GM12878 (cell line): Measurements from ENCODE around the gene RBM18. TPM values are rescaled to one million over a fixed set of nuclear protein-coding genes. Genes with fewer than 3 reads are reported as not detected.

ENCODE experiments used
- ATAC-seq: fragments of 200-7000 bp; cut with Tn5 transposase; 3 replicates; pipeline ENCODE4 v1.9.1; 2020; ENCODE audit warnings: mild to moderate bottlenecking, moderate library complexity
- BruUV-seq: library from RNA; stranded (reverse); fragments of 400-500 nt; replicated peaks from 2 replicates; lab custom pipeline; 2021; lab: Mats Ljungman, UMichigan
- CTCF ChIA-PET: fragments of 300-600 bp; sonication (Branson Sonifier 250); formaldehyde crosslinking; extraction: SDS; loops from one replicate; lab custom pipeline; 2021; ENCODE audit warnings: inconsistent platforms; lab: Yijun Ruan, JAX
- POLR2A ChIA-PET: fragments of 350-600 bp; formaldehyde crosslinking; extraction: SDS; loops from one replicate; lab custom pipeline; 2021; ENCODE audit warnings: inconsistent platforms; lab: Charles Lee
- RAD21 ChIA-PET: fragments of 300-600 bp; sonication (Branson Sonifier 250); formaldehyde crosslinking; loops from one replicate; lab custom pipeline; 2023; ENCODE audit warnings: antibody characterized with exemption; ENCODE audit not compliant: unreplicated experiment; lab: Charles Lee
- SMC1A ChIA-PET: fragments of 300-600 bp; sonication (Branson Sonifier 250); formaldehyde crosslinking; loops from one replicate; lab custom pipeline; 2023; ENCODE audit not compliant: unreplicated experiment, uncharacterized antibody; lab: Charles Lee
- DNase-seq: peaks from one replicate; pipeline ENCODE4 v3.0.0-alpha.2; 2011; ENCODE audit warnings: low read depth, low spot score
- FAIRE-seq: peaks from 3 replicates; lab custom pipeline; 2011; peaks lifted over from hg19 to GRCh38; lab: Jason Lieb, UNC
- H2AFZ ChIP-seq: 2 replicates; pipeline ENCODE4 v1.6.0; 2011; ENCODE audit warnings: low read depth, low read length, control low read depth; ENCODE audit not compliant: control insufficient read depth
- H3K27ac ChIP-seq: 2 replicates; pipeline ENCODE4 v1.5.1; 2011; ENCODE audit warnings: control low read depth; ENCODE audit not compliant: control insufficient read depth, insufficient read depth
- H3K27me3 ChIP-seq, 2 experiments: replicated peaks in 1 of 2; 2 replicates each; pipeline versions ENCODE4 v1.6.0 to v1.6.1; 2011; ENCODE audit warnings: low read length in 1 of 2; ENCODE audit not compliant: control insufficient read depth in 2 of 2, insufficient read depth in 2 of 2
- H3K36me3 ChIP-seq, 2 experiments: 2 replicates each; pipeline ENCODE4 v1.5.1; 2011; ENCODE audit warnings: low read length in 1 of 2; ENCODE audit not compliant: control insufficient read depth in 2 of 2, insufficient read depth in 2 of 2
- H3K4me1 ChIP-seq: 2 replicates; pipeline ENCODE4 v1.6.1; 2011; ENCODE audit warnings: mild to moderate bottlenecking, low read length, moderate library complexity, mixed read lengths; ENCODE audit not compliant: control insufficient read depth, insufficient read depth
- H3K4me2 ChIP-seq: 2 replicates; pipeline ENCODE4 v1.6.0; 2011; ENCODE audit warnings: control low read depth; ENCODE audit not compliant: control insufficient read depth, insufficient read depth
- H3K4me3 ChIP-seq: fragments of 200-600 bp; sonication (generic); 2 replicates; pipeline ENCODE4 v1.5.1; 2016
- H3K79me2 ChIP-seq: 2 replicates; pipeline ENCODE4 v1.6.0; 2011; ENCODE audit warnings: low read length; ENCODE audit not compliant: control insufficient read depth, insufficient read depth
- H3K9ac ChIP-seq: 2 replicates; pipeline ENCODE4 v1.8.0; 2011; ENCODE audit warnings: low read length, control low read depth, mixed read lengths; ENCODE audit not compliant: control insufficient read depth, insufficient read depth
- H3K9me3 ChIP-seq: replicated peaks from 3 replicates; pipeline ENCODE4 v1.5.1; 2011; ENCODE audit warnings: mild to moderate bottlenecking, low read length; ENCODE audit not compliant: control insufficient read depth, insufficient read depth
- H4K20me1 ChIP-seq: 2 replicates; pipeline ENCODE4 v1.6.0; 2011; ENCODE audit not compliant: control insufficient read depth, insufficient read depth
- CREB1 ChIP-seq: IDR thresholded peaks from 2 replicates; pipeline ENCODE4 v1.6.1; 2012; ENCODE audit warnings: low read depth, mild to moderate bottlenecking, inconsistent platforms
- LARP7 ChIP-seq: fragments of 450-650 bp; IDR thresholded peaks from 2 replicates; pipeline ENCODE4 v1.6.1; 2017; ENCODE audit warnings: mild to moderate bottlenecking
- RELA ChIP-seq: fragments of 450-650 bp; IDR thresholded peaks from 2 replicates; pipeline ENCODE4 v1.8.0; 2014; ENCODE audit warnings: borderline replicate concordance; ENCODE audit not compliant: partially characterized antibody
- SUPT20H ChIP-seq: IDR thresholded peaks from 2 replicates; pipeline ENCODE4 v1.6.1; 2011; ENCODE audit warnings: low read depth, mild to moderate bottlenecking, low read length, moderate library complexity, borderline replicate concordance; ENCODE audit not compliant: control insufficient read depth
- ZBED1 ChIP-seq: IDR thresholded peaks from 2 replicates; pipeline ENCODE4 v1.6.1; 2016; ENCODE audit warnings: borderline replicate concordance
- WGBS: methylation state at CpG from one replicate; pipeline ENCODE4 v1.1.6; 2016; ENCODE audit warnings: low lambda C conversion rate; ENCODE audit not compliant: insufficient replicate concordance, insufficient coverage; ENCODE audit errors: missing lambda C conversion rate; 5-methylcytosine and 5-hydroxymethylcytosine counted together
- in situ Hi-C: fragments of 300-500 bp; cut with MboI; formaldehyde crosslinking; loops from 9 replicates; pipeline ENCODE4 v1.14.3; 2018; ENCODE audit warnings: mixed read lengths
- intact Hi-C: fragments of 100-400 bp; cut with micrococcal nuclease; formaldehyde crosslinking; loops from one replicate; pipeline ENCODE4 v1.14.2; 2022; ENCODE audit not compliant: unreplicated experiment
- polyA plus RNA-seq, 11 experiments: library from polyadenylated mRNA; depleted of rRNA in 4 of 11; unstranded in 6 of 11; stranded (reverse) in 5 of 11; fragments of >200 nt; fragmentation: Nextera tagmentation in 4 of 11; fragmentation: Illumina TruSeq in 1 of 11; extraction: Ambion mirVana in 4 of 11; extraction: Trizol in 1 of 11; gene quantifications; 1 replicate in 1 of 11; 2 replicates in 10 of 11; pipeline versions ENCODE4 v1.2.1 to v1.2.3, GENCODE V29; 2011 to 2016; ENCODE audit warnings: inconsistent platforms in 2 of 11, missing spikeins in 2 of 11, low read depth in 1 of 11
- total RNA-seq, 4 experiments: library from RNA; depleted of rRNA in 3 of 4; stranded (reverse); fragments of >200 nt in 3 of 4; fragmentation: Illumina TruSeq in 1 of 4; extraction: Trizol in 1 of 4; gene quantifications; 2 replicates each; pipeline versions ENCODE4 v1.2.1 to v1.2.3, GENCODE V29; 2013 to 2021
- TF ChIP-seq, protein P1 (sequence below): fragments of 450-650 bp; IDR thresholded peaks from 2 replicates; pipeline ENCODE4 v1.6.1; 2016; ENCODE audit warnings: mild to moderate bottlenecking
- TF ChIP-seq, protein P2 (sequence below): fragments of 450-650 bp; IDR thresholded peaks from 2 replicates; pipeline ENCODE4 v1.6.1; 2014; ENCODE audit warnings: mild to moderate bottlenecking

RBM18 gene
- total and polyA plus RNA-seq, 10 of the 15 experiments (the other 5 are each of a cell fraction or from before 2014, with no cell fraction given) = 6.4 to 46.8 (median 30.4) TPM

DNA sequence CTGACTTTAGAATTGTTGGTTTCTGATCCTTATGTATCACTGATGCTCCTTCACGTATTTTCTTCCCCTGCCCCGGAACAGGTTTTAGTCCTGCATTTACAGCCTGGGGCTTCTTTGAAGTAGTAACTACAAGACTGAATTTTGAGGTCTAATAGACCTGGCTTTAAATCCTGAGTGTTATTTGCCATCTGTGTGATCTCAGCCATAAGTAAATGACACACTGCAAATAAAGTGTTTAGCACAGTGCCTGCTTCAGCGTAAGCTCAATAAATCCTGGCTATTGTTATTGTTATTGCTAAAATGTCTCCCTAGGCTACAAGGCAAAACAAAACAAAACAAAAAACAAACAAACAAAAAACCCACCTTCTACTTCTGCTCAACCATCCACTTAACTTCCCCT lies 20.3 kb downstream of the RBM18 start (continued):
- TF ChIP-seq, protein P1, sequence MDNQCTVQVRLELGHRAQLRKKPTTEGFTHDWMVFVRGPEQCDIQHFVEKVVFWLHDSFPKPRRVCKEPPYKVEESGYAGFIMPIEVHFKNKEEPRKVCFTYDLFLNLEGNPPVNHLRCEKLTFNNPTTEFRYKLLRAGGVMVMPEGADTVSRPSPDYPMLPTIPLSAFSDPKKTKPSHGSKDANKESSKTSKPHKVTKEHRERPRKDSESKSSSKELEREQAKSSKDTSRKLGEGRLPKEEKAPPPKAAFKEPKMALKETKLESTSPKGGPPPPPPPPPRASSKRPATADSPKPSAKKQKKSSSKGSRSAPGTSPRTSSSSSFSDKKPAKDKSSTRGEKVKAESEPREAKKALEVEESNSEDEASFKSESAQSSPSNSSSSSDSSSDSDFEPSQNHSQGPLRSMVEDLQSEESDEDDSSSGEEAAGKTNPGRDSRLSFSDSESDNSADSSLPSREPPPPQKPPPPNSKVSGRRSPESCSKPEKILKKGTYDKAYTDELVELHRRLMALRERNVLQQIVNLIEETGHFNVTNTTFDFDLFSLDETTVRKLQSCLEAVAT = no peak
- TF ChIP-seq RELA (no peak), LARP7 (no peak), CREB1 (no peak), SUPT20H (no peak)
- TF ChIP-seq, protein P2, sequence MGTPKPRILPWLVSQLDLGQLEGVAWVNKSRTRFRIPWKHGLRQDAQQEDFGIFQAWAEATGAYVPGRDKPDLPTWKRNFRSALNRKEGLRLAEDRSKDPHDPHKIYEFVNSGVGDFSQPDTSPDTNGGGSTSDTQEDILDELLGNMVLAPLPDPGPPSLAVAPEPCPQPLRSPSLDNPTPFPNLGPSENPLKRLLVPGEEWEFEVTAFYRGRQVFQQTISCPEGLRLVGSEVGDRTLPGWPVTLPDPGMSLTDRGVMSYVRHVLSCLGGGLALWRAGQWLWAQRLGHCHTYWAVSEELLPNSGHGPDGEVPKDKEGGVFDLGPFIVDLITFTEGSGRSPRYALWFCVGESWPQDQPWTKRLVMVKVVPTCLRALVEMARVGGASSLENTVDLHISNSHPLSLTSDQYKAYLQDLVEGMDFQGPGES = no peak

DNA sequence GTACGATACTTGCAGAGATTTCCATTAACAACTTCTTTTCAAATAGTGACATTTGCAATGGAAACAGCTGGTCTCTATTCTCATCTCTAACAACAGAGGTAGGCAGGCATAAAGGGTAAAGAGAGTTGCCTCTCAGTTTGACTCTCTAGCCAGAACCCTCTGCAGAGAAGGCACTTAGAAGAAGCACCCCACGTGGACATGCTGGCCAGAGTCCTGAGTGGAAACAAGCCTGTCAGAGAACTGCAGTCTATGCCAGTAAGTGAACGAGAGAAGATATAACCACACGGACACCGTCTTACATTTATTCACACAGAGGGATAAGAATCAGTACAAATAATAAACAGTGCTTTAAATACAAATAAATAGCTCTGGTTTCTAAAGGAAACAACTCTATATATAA lies 24.9 kb downstream of the RBM18 start:
- Histone ChIP-seq H3K4me2 (no peak overlapping the region), H3K79me2 (no peaks in the 10 kb centered on the region), H3K27me3 (no peaks in the 10 kb centered on the region), H3K9me3 (no peaks in the 10 kb centered on the region), H3K36me3 (peaks cover 2 to 11% of the 10 kb centered on the region in 2 experiments), H2AFZ (no peak overlapping the region), H3K9ac (no peak overlapping the region), H3K4me3 (no peak overlapping the region), H4K20me1 (no peaks in the 10 kb centered on the region), H3K27ac (no peak overlapping the region), H3K4me1 (no peaks in the 10 kb centered on the region)
- 89% methylated on average over 5 of the region's 5 CpGs for WGBS
- FAIRE-seq (no peak), ATAC-seq (no peak), DNase-seq (no peak)
- ChIA-PET POLR2A (no interaction called here), CTCF (no interaction called here), RAD21 (no interaction called here), SMC1A (no interaction called here)
- TF ChIP-seq ZBED1 = no peak
- in situ Hi-C loops (no loop called here), intact Hi-C loops (no loop called here)
- BruUV-seq = no TSS peak
